Rectal smooth muscle tissue (tissue), 1 donor: ENCODE data around the gene MTX2.
"Not testable (repeated sequence)": the region's sequence is repeated elsewhere in the genome, so short reads cannot be mapped to it uniquely, and the experiment has no call there.

Experiments used
- H3K27ac ChIP-seq: one replicate; pipeline ENCODE4 v1.7.0; 2013; ENCODE audit warnings: low read depth, low read length, inconsistent platforms
- H3K27me3 ChIP-seq: one replicate; pipeline ENCODE4 v1.7.0; 2013; ENCODE audit warnings: low read length; ENCODE audit not compliant: control insufficient read depth, insufficient read depth
- H3K36me3 ChIP-seq: one replicate; pipeline ENCODE4 v1.7.0; 2013; ENCODE audit warnings: low read length; ENCODE audit not compliant: control insufficient read depth, insufficient read depth
- H3K4me1 ChIP-seq: one replicate; pipeline ENCODE4 v1.7.0; 2013; ENCODE audit warnings: low read length; ENCODE audit not compliant: control insufficient read depth, insufficient read depth
- H3K4me3 ChIP-seq: one replicate; pipeline ENCODE4 v1.7.0; 2013; ENCODE audit warnings: low read length
- H3K9ac ChIP-seq: one replicate; pipeline ENCODE4 v1.7.0; 2013; ENCODE audit warnings: low read length

MTX2 gene

GRCh38 chr2:176338395-176338794 lies 69.2 kb downstream of the MTX2 start:
- H3K4me3 ChIP-seq = no peak overlapping the region
- H3K36me3 ChIP-seq = peaks cover 6% of the 10 kb centered on the region
- no peak overlapping the region for H3K9ac ChIP-seq
- H3K4me1 ChIP-seq = no peaks in the 10 kb centered on the region
- H3K27ac ChIP-seq = no peak overlapping the region
- H3K27me3 ChIP-seq = no peaks in the 10 kb centered on the region

GRCh38 chr2:176339208-176339607 lies 70.0 kb downstream of the MTX2 start:
- Histone ChIP-seq H3K36me3 (peaks cover 6% of the 10 kb centered on the region), H3K4me3 (no peak overlapping the region), H3K9ac (no peak overlapping the region), H3K4me1 (no peaks in the 10 kb centered on the region), H3K27me3 (no peaks in the 10 kb centered on the region), H3K27ac (no peak overlapping the region)

GRCh38 chr2:176356251-176356650 lies 87.0 kb downstream of the MTX2 start:
- Histone ChIP-seq H3K9ac (no peak overlapping the region), H3K27me3 (no peaks in the 10 kb centered on the region), H3K27ac (no peak overlapping the region), H3K4me3 (no peak overlapping the region), H3K4me1 (no peaks in the 10 kb centered on the region), H3K36me3 (no peaks in the 10 kb centered on the region)

GRCh38 chr2:176364273-176364977 lies 95.2 kb downstream of the MTX2 start:
- Histone ChIP-seq H3K27ac (no peak overlapping the region), H3K27me3 (no peaks in the 10 kb centered on the region), H3K9ac (no peak overlapping the region), H3K4me3 (no peak overlapping the region), H3K36me3 (no peaks in the 10 kb centered on the region), H3K4me1 (no peaks in the 10 kb centered on the region)

- H3K9ac ChIP-seq = no peak overlapping the region
- H3K4me3 ChIP-seq = no peak overlapping the region
- no peaks in the 10 kb centered on the region for H3K4me1 ChIP-seq
- H3K27me3 ChIP-seq = no peaks in the 10 kb centered on the region
- no peaks in the 10 kb centered on the region for H3K36me3 ChIP-seq
- H3K27ac ChIP-seq = no peak overlapping the region
Observed at GRCh38 chr2:176368349-176368748, 99.1 kb downstream of the MTX2 start.

- no peaks in the 10 kb centered on the region for H3K27me3 ChIP-seq
- H3K27ac ChIP-seq = no peak overlapping the region
- no peaks in the 10 kb centered on the region for H3K4me1 ChIP-seq
- no peaks in the 10 kb centered on the region for H3K36me3 ChIP-seq
- no peak overlapping the region for H3K9ac ChIP-seq
- no peak overlapping the region for H3K4me3 ChIP-seq
Observed at GRCh38 chr2:176370467-176371171, 101.4 kb downstream of the MTX2 start.

GRCh38 chr2:176373155-176373554 lies 103.9 kb downstream of the MTX2 start:
- not testable (repeated sequence) for H3K27me3 ChIP-seq, H3K36me3 ChIP-seq, H3K9ac ChIP-seq, H3K4me3 ChIP-seq, H3K27ac ChIP-seq, H3K4me1 ChIP-seq

GRCh38 chr2:176378323-176378722 lies 109.1 kb downstream of the MTX2 start:
- Histone ChIP-seq H3K27ac (no peak overlapping the region), H3K27me3 (no peaks in the 10 kb centered on the region), H3K4me1 (no peaks in the 10 kb centered on the region), H3K36me3 (no peaks in the 10 kb centered on the region), H3K9ac (no peak overlapping the region), H3K4me3 (no peak overlapping the region)

GRCh38 chr2:176380341-176380740 lies 111.1 kb downstream of the MTX2 start:
- Histone ChIP-seq H3K27ac (no peak overlapping the region), H3K36me3 (no peaks in the 10 kb centered on the region), H3K9ac (no peak overlapping the region), H3K27me3 (no peaks in the 10 kb centered on the region), H3K4me3 (no peak overlapping the region), H3K4me1 (no peaks in the 10 kb centered on the region)

- no peaks in the 10 kb centered on the region for H3K4me1 ChIP-seq
- no peak overlapping the region for H3K4me3 ChIP-seq
- no peaks in the 10 kb centered on the region for H3K36me3 ChIP-seq
- H3K9ac ChIP-seq = no peak overlapping the region
- H3K27me3 ChIP-seq = no peaks in the 10 kb centered on the region
- no peak overlapping the region for H3K27ac ChIP-seq
Observed at GRCh38 chr2:176383100-176383499, 113.9 kb downstream of the MTX2 start.

- H3K27ac ChIP-seq = no peak overlapping the region
- no peak overlapping the region for H3K9ac ChIP-seq
Observed at GRCh38 chr2:176383836-176384442, 114.7 kb downstream of the MTX2 start.

GRCh38 chr2:176385219-176385759 lies 116.0 kb downstream of the MTX2 start:
- H3K9ac ChIP-seq = no peak overlapping the region
- H3K4me3 ChIP-seq = no peak overlapping the region
- H3K36me3 ChIP-seq = no peaks in the 10 kb centered on the region
- no peaks in the 10 kb centered on the region for H3K27me3 ChIP-seq
- no peak overlapping the region for H3K27ac ChIP-seq
- H3K4me1 ChIP-seq = no peaks in the 10 kb centered on the region

More at GRCh38 chr2:176383836-176384442, 114.7 kb downstream of the MTX2 start:
- Histone ChIP-seq H3K27me3 (no peaks in the 10 kb centered on the region), H3K4me1 (no peaks in the 10 kb centered on the region), H3K36me3 (no peaks in the 10 kb centered on the region), H3K4me3 (no peak overlapping the region)
